HG02852 (cell line): Measurements from ENCODE around the gene C1QTNF2.

ENCODE experiments used
- ATAC-seq: cut with Tn5 transposase; IDR thresholded peaks from one replicate; pipeline ENCODE4 v1.9.1; 2021; ENCODE audit warnings: mild to moderate bottlenecking, moderate library complexity; ENCODE audit not compliant: unreplicated experiment

C1QTNF2 gene

DNA sequence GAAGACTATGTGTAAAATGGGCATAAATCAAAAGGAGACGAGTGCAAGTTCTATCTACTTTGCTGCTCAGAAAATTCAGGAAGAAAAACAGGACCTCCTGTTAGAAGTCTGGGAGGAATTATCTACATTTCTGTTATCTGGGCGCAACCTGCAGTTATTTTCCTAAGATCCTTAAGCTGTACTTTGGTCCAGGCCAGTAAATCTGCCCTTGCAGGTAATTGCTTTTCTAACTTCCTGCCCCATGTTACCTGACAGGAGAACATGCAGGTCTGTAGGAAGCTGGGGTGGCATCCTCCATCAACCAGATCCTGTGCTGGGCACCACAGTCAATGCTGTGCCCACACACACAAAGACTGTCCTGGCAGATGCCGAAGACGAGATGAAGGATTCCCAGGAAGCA is 63.7 kb downstream of the C1QTNF2 start:
- ATAC-seq: no peak

- no peak for ATAC-seq
Observed at GRCh38 chr5:160305319-160305718, 65.1 kb downstream of the C1QTNF2 start.

DNA sequence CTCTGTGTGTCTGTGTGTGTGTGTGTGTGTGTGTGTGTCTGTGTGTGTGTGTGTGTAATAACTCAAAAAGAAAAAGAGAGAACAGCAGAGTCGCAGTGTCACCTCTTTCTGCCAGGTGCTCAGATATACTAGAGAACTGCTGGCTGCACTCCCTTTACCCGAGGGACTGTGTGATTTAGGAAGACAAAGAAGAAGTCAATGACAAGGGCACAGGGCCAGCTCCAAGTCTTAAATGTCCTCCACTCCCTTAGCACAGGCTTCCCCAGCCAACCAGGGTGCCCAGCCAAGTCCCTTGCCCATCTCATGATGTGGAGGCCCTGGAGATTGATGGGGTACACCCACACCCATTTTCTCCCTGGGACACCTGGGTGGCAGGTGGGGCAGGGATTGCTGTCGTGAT is 66.7 kb downstream of the C1QTNF2 start:
- ATAC-seq: no peak

GRCh38 chr5:160298189-160298588 is 72.2 kb downstream of the C1QTNF2 start:
- ATAC-seq: no peak

GRCh38 chr5:160297776-160298175 is 72.7 kb downstream of the C1QTNF2 start:
- no peak for ATAC-seq
